NT2/D1 (cell line): Measurements from ENCODE around the gene ADAM8.

Experiments used
- SUZ12 ChIP-seq: IDR thresholded peaks from 2 replicates; pipeline ENCODE4 v1.6.1; 2011; ENCODE audit not compliant: insufficient read length, insufficient read depth; ENCODE audit errors: extremely low read depth
- YY1 ChIP-seq: IDR thresholded peaks from 2 replicates; pipeline ENCODE4 v1.6.1; 2011; ENCODE audit not compliant: insufficient read length, insufficient read depth
- ZNF274 ChIP-seq: IDR thresholded peaks from 2 replicates; pipeline ENCODE4 v1.6.1; 2011; ENCODE audit warnings: mild to moderate bottlenecking, low read depth, low read length

DNA sequence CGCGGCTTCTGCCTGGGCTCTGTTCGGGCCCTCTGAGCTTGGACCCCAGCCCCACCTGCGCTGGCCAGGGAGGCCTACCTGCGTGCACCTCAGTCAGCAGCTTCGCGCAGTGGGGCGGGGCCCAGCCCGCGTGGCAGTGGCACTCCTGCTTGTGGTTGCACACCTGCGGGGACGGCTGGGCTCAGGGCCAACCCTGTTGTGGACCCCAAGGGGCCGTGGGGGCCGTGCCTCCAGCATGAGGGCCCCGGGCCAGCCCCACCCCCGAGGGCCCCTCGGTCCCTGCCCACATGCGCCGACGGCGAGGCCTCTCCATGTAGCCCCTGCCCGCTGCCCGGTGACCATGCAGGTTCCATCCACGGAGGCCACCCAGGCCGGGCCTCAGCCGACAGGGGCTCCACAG is 7.3 kb downstream of the ADAM8 start:
- TF ChIP-seq YY1: no peak
- TF ChIP-seq ZNF274: no peak
- no peak for TF ChIP-seq SUZ12
